Ovary (tissue), 3 donors: Measurements from ENCODE around the gene WDR53.

Experiments
- CTCF ChIP-seq, 3 donors: fragments of 450-650 bp in 2 of 3; fragments of 200-600 bp in 1 of 3; IDR thresholded peaks; one replicate each; pipeline versions ENCODE4 v1.5.1 to v1.8.0; 2016 to 2022; ENCODE audit warnings: antibody characterized with exemption in 3 of 3, mild to moderate bottlenecking in 1 of 3
- EP300 ChIP-seq: sonication (generic); formaldehyde crosslinking; IDR thresholded peaks from one replicate; pipeline ENCODE4 v1.6.1; 2017; ENCODE audit warnings: antibody characterized with exemption
- POLR2A ChIP-seq: fragments of 450-650 bp; IDR thresholded peaks from one replicate; pipeline ENCODE4 v1.6.1; 2017; ENCODE audit warnings: antibody characterized with exemption, mild to moderate bottlenecking, moderate library complexity
- donor health status: DM: no; HTN: no; CAD: no.

- TF ChIP-seq POLR2A, result no peak
- TF ChIP-seq CTCF (IDR thresholded peaks at IDR 0.05), result no peak
- TF ChIP-seq EP300, result no peak
Measured at GRCh38 chr3:196590279-196590678, 21.9 kb upstream of the WDR53 start.
